K562 (cell line): ENCODE data around the gene AGBL1. TPM values are rescaled to one million over a fixed set of nuclear protein-coding genes. Genes with fewer than 3 reads are reported as not detected.

ENCODE experiments used
- ATAC-seq: fragments of 200-7000 bp; cut with Tn5 transposase; 3 replicates; pipeline ENCODE4 v1.9.1; 2020; ENCODE audit warnings: moderate library complexity
- BruUV-seq: library from RNA; stranded (reverse); fragments of 400-500 nt; replicated peaks from 2 replicates; lab custom pipeline; 2021; lab: Mats Ljungman, UMichigan
- CTCF ChIA-PET: fragments of 300-600 bp; formaldehyde crosslinking; extraction: SDS; loops from one replicate; lab custom pipeline; 2021; ENCODE audit warnings: low intra/inter-chr PET ratio; lab: Yijun Ruan, JAX
- POLR2A ChIA-PET: fragments of 300-600, 350-650 bp; sonication (Branson Sonifier 250); formaldehyde crosslinking; extraction: SDS; loops from one replicate; lab custom pipeline; 2021; ENCODE audit warnings: antibody characterized with exemption, inconsistent platforms; lab: Yijun Ruan, JAX
- DNase-seq, 4 experiments: peaks; one replicate each; pipeline versions ENCODE4 v3.0.0 to v3.0.0-alpha.2; 2011 to 2018; ENCODE audit warnings: low spot score in 3 of 4, mixed read lengths in 3 of 4; ENCODE audit errors: extremely low read depth in 1 of 4
- FAIRE-seq: peaks from 2 replicates; lab custom pipeline; 2011; peaks lifted over from hg19 to GRCh38; lab: Jason Lieb, UNC
- H2AFZ ChIP-seq: 2 replicates; pipeline ENCODE4 v1.6.0; 2011; ENCODE audit warnings: low read depth, low read length, control low read depth, inconsistent platforms
- H3K27ac ChIP-seq: fragments of 200-600 bp; 3 replicates; pipeline ENCODE4 v1.8.0; 2011; ENCODE audit warnings: low read depth, mild to moderate bottlenecking, control low read depth, inconsistent platforms, low read length, moderate library complexity, mixed read lengths; ENCODE audit errors: extremely low read depth
- H3K27me3 ChIP-seq, 2 experiments: fragments of 300-600 bp in 1 of 2; 2 replicates in 1 of 2; 3 replicates in 1 of 2; pipeline versions ENCODE4 v1.6.0 to v1.8.0; 2011; ENCODE audit warnings: inconsistent platforms in 2 of 2, low read length in 2 of 2, mild to moderate bottlenecking in 1 of 2, mixed read lengths in 1 of 2, moderate library complexity in 1 of 2; ENCODE audit not compliant: control insufficient read depth in 2 of 2, insufficient read depth in 2 of 2
- H3K36me3 ChIP-seq: fragments of 300-600 bp; 3 replicates; pipeline ENCODE4 v1.8.0; 2011; ENCODE audit warnings: mild to moderate bottlenecking, low read length, inconsistent platforms; ENCODE audit not compliant: control insufficient read depth, insufficient read depth
- H3K4me1 ChIP-seq, 2 experiments: fragments of 200-600 bp in 1 of 2; replicated peaks in 1 of 2; 2 replicates in 1 of 2; 3 replicates in 1 of 2; pipeline versions ENCODE4 v1.5.1 to v1.8.0; 2011; ENCODE audit warnings: inconsistent platforms in 2 of 2, low read length in 2 of 2, mild to moderate bottlenecking in 1 of 2, mixed read lengths in 1 of 2, moderate library complexity in 1 of 2; ENCODE audit not compliant: control insufficient read depth in 2 of 2, insufficient read depth in 2 of 2
- H3K4me2 ChIP-seq: 2 replicates; pipeline ENCODE4 v1.6.1; 2011; ENCODE audit warnings: low read length, control low read depth, inconsistent platforms, mixed read lengths; ENCODE audit not compliant: insufficient read depth
- H3K4me3 ChIP-seq: fragments of 200-600 bp; sonication (generic), shearing (Covaris generic); 2 replicates; pipeline ENCODE4 v1.5.1; 2016; ENCODE audit warnings: control low read depth, inconsistent platforms
- H3K79me2 ChIP-seq: fragments of 200-600 bp; 3 replicates; pipeline ENCODE4 v1.8.0; 2011; ENCODE audit warnings: low read length, inconsistent platforms; ENCODE audit not compliant: control insufficient read depth, insufficient read depth
- H3K9ac ChIP-seq, 2 experiments: 2 replicates each; pipeline versions ENCODE4 v1.6.0 to v1.6.1; 2011; ENCODE audit warnings: low read depth in 2 of 2, low read length in 2 of 2, control low read depth in 1 of 2, inconsistent platforms in 1 of 2, mild to moderate bottlenecking in 1 of 2, mixed read lengths in 1 of 2; ENCODE audit not compliant: insufficient read depth in 1 of 2
- H3K9me1 ChIP-seq: one replicate; pipeline ENCODE4 v1.6.0; 2011; ENCODE audit warnings: inconsistent platforms, mild to moderate bottlenecking, low read length, moderate library complexity; ENCODE audit not compliant: control insufficient read depth, insufficient read depth
- H3K9me3 ChIP-seq: replicated peaks from 2 replicates; pipeline ENCODE4 v1.5.1; 2011; ENCODE audit warnings: low read depth, low read length, inconsistent platforms; ENCODE audit not compliant: control insufficient read depth, insufficient read depth
- H4K20me1 ChIP-seq: replicated peaks from 2 replicates; pipeline ENCODE4 v1.6.1; 2011; ENCODE audit warnings: low read length, inconsistent platforms, mixed read lengths; ENCODE audit not compliant: control insufficient read depth, insufficient read depth
- ESRRA ChIP-seq: fragments of 450-650 bp; IDR thresholded peaks from 2 replicates; pipeline ENCODE4 v1.6.1; 2014; ENCODE audit warnings: low read depth, mild to moderate bottlenecking, moderate library complexity, borderline replicate concordance
- KHSRP ChIP-seq: fragments of 450-650 bp; IDR thresholded peaks from 2 replicates; pipeline ENCODE4 v1.6.1; 2017
- RREB1 ChIP-seq: fragments of 250-450 bp; sonication (Bioruptor Pico); IDR thresholded peaks from 2 replicates; pipeline ENCODE4 v1.4.0; 2020
- WGBS: fragments of 100-300 bp; shearing (Covaris generic); methylation state at CpG from one replicate; pipeline ENCODE4 v1.1.6; 2016; ENCODE audit warnings: low coverage, mixed read lengths; ENCODE audit not compliant: insufficient coverage; ENCODE audit errors: missing lambda C conversion rate; 5-methylcytosine and 5-hydroxymethylcytosine counted together
- in situ Hi-C: fragments of 300-500 bp; cut with MboI; formaldehyde crosslinking; loops from 4 replicates; pipeline ENCODE4 v1.15.0; 2018; ENCODE audit warnings: inconsistent platforms, mixed read lengths
- intact Hi-C: fragments of 100-400 bp; cut with micrococcal nuclease; formaldehyde crosslinking; loops from 2 replicates; pipeline ENCODE4 v1.14.2; 2022
- polyA plus RNA-seq, 8 experiments: library from polyadenylated mRNA; depleted of rRNA in 4 of 8; stranded (reverse) in 5 of 8; unstranded in 3 of 8; fragments of >200 nt; fragmentation: Nextera tagmentation in 2 of 8; fragmentation: Illumina TruSeq in 1 of 8; extraction: Ambion mirVana in 2 of 8; extraction: Trizol in 1 of 8; gene quantifications; 2 replicates each; pipeline versions ENCODE4 v1.2.1 to v1.2.3, GENCODE V29; 2011 to 2014; ENCODE audit warnings: inconsistent platforms in 1 of 8, missing spikeins in 1 of 8
- total RNA-seq, 7 experiments: library from RNA; depleted of rRNA in 6 of 7; stranded (reverse); fragments of >200 nt in 6 of 7; fragmentation: Illumina TruSeq in 2 of 7; extraction: Trizol in 2 of 7; gene quantifications; 2 replicates each; pipeline versions ENCODE4 v1.2.1 to v1.2.3, GENCODE V29; 2011 to 2021; ENCODE audit warnings: low replicate concordance in 1 of 7

The AGBL1 gene
- total and polyA plus RNA-seq, 9 of the 15 experiments (the other 6 are each of a cell fraction or from before 2014, with no cell fraction given), result not detected

- no peak for TF ChIP-seq RREB1 (CRISPR knock-in tag)
- TF ChIP-seq, all 486 proteins: peak for 0
These were observed 551.3 kb downstream of the AGBL1 start (continued) for GRCh38 chr15:86630946-86631345.

GRCh38 chr15:86634146-86634545, 554.5 kb downstream of the AGBL1 start:
- POLR2A ChIA-PET, result no interaction called here
- in situ Hi-C loops (no loop called here), intact Hi-C loops (no loop called here)
- H3K4me1 ChIP-seq, result no peaks in the 10 kb centered on the region
- H2AFZ ChIP-seq, result no peak overlapping the region
- CTCF ChIA-PET, result no interaction called here
- no peak overlapping the region for H3K4me2 ChIP-seq
- no peaks in the 10 kb centered on the region for H4K20me1 ChIP-seq
- WGBS, result 8% methylated on average over 4 of the region's 4 CpGs
- BruUV-seq, result no TSS peak
- DNase-seq (no peak), FAIRE-seq (no peak), ATAC-seq (no peak)
- H3K9ac ChIP-seq, result no peak overlapping the region
- H3K4me3 ChIP-seq, result no peak overlapping the region
- no peaks in the 10 kb centered on the region for H3K9me1 ChIP-seq
- no peak for TF ChIP-seq ESRRA
- TF ChIP-seq KHSRP, result no peak
- H3K36me3 ChIP-seq, result no peaks in the 10 kb centered on the region
- no peak overlapping the region for H3K27ac ChIP-seq
- H3K9me3 ChIP-seq, result no peaks in the 10 kb centered on the region
- H3K27me3 ChIP-seq, result no peaks in the 10 kb centered on the region
- H3K79me2 ChIP-seq, result no peaks in the 10 kb centered on the region
